Naive thymus-derived CD8-positive, alpha-beta T cell (primary cell): ENCODE results near the gene TMPRSS3. TPM values are rescaled to one million over a fixed set of nuclear protein-coding genes. Genes with fewer than 3 reads are reported as not detected.
A peak's percentile ranks its signal among the peaks of the same experiment; 100 is the strongest.

ENCODE experiments used
- ATAC-seq, 2 donors: fragments of 150-1000 bp; cut with Tn5 transposase in 1 of 2; sonication (Bioruptor Pico), chemical (Tn5 transposase) in 1 of 2; 1 replicate in 1 of 2; 2 replicates in 1 of 2; pipeline ENCODE4 v1.10.0; 2021; ENCODE audit warnings: mild to moderate bottlenecking in 2 of 2, moderate library complexity in 2 of 2
- POLR2A ChIA-PET: fragments of 350-600 bp; sonication (Branson Sonifier 250); formaldehyde crosslinking; loops from one replicate; lab custom pipeline; 2021; ENCODE audit warnings: antibody characterized with exemption; lab: Charles Lee
- DNase-seq, 10 donors: peaks; one replicate each; pipeline versions ENCODE4 v3.0.0 to v3.0.0-alpha.2; 2020 to 2022
- H3K27ac Mint-ChIP-seq, 10 donors: one replicate each; pipeline ENCODE4 v1.8.0; 2020 to 2022; ENCODE audit warnings: mild to moderate bottlenecking in 10 of 10, mixed read lengths in 10 of 10, moderate library complexity in 4 of 10, inconsistent platforms in 1 of 10
- H3K27me3 Mint-ChIP-seq, 5 donors: one replicate each; pipeline ENCODE4 v1.8.0; 2021 to 2022; ENCODE audit warnings: mixed read lengths in 5 of 5
- H3K36me3 Mint-ChIP-seq, 3 donors: one replicate each; pipeline ENCODE4 v1.8.0; 2020 to 2022; ENCODE audit warnings: mixed read lengths in 3 of 3, mild to moderate bottlenecking in 2 of 3, inconsistent platforms in 1 of 3
- H3K4me1 Mint-ChIP-seq, 4 donors: one replicate each; pipeline ENCODE4 v1.8.0; 2021 to 2022; ENCODE audit warnings: mixed read lengths in 4 of 4
- H3K4me3 Mint-ChIP-seq, 10 donors: one replicate each; pipeline ENCODE4 v1.8.0; 2020 to 2022; ENCODE audit warnings: mild to moderate bottlenecking in 10 of 10, mixed read lengths in 10 of 10, moderate library complexity in 6 of 10, inconsistent platforms in 1 of 10
- H3K9me3 Mint-ChIP-seq, 9 donors: one replicate each; pipeline ENCODE4 v1.8.0; 2020 to 2022; ENCODE audit warnings: mixed read lengths in 9 of 9, mild to moderate bottlenecking in 3 of 9, inconsistent platforms in 1 of 9, moderate library complexity in 1 of 9
- polyA plus RNA-seq, 3 donors: library from polyadenylated mRNA; unstranded; fragments of 300-500 nt; fragmentation: Illumina TruSeq; gene quantifications; one replicate each; pipeline ENCODE4 v1.2.3, GENCODE V29; 2021
- total RNA-seq, 8 experiments: library from RNA in 2 of 8; stranded (reverse) in 2 of 8; gene quantifications; one replicate each; pipeline ENCODE4 v1.2.3 and lab custom pipeline; 2021 to 2026

Gene TMPRSS3
- total and polyA plus RNA-seq, 5 experiments from 2014 or later = 0.89 to 2.9 (median 1.8) TPM; not detected in 1

GRCh38 chr21:42348762-42349161 lies 47.1 kb downstream of the TMPRSS3 start:
- no peaks in the 10 kb centered on the region for H3K36me3 Mint-ChIP-seq
- H3K4me3 Mint-ChIP-seq = no peak overlapping the region
- no peak for ATAC-seq
- peaks cover 0 to 4% (median 1%) of the 10 kb centered on the region in 9 donors for H3K9me3 Mint-ChIP-seq
- H3K4me1 Mint-ChIP-seq = peaks cover 0 to 6% (median 0%) of the 10 kb centered on the region in 4 donors
- DNase-seq = peak in 1 of 10 donors; percentile 22
- POLR2A ChIA-PET = interaction anchor here (0.6 kb wide), 1 partner anchor 81 kb away, joined by 3 read pairs; no protein-coding TSS in a partner anchor
- no peaks in the 10 kb centered on the region for H3K27me3 Mint-ChIP-seq
- no peak overlapping the region for H3K27ac Mint-ChIP-seq

GRCh38 chr21:42347601-42348327 lies 48.1 kb downstream of the TMPRSS3 start:
- POLR2A ChIA-PET = no interaction called here
- no peaks in the 10 kb centered on the region for H3K36me3 Mint-ChIP-seq

GRCh38 chr21:42346866-42347600 lies 48.8 kb downstream of the TMPRSS3 start:
- Mint-ChIP-seq H3K4me3 (no peak overlapping the region), H3K9me3 (no peaks in the 10 kb centered on the region), H3K36me3 (no peaks in the 10 kb centered on the region), H3K27ac (no peak overlapping the region), H3K27me3 (no peaks in the 10 kb centered on the region), H3K4me1 (no peaks in the 10 kb centered on the region)
- POLR2A ChIA-PET = no interaction called here
- no peak for DNase-seq
- ATAC-seq = no peak

More at GRCh38 chr21:42347601-42348327, 48.1 kb downstream of the TMPRSS3 start:
- no peaks in the 10 kb centered on the region for H3K9me3 Mint-ChIP-seq
- H3K27me3 Mint-ChIP-seq = no peaks in the 10 kb centered on the region
- no peak overlapping the region for H3K27ac Mint-ChIP-seq
- DNase-seq = peak in 1 of 10 donors; percentile 44
- ATAC-seq = no peak
- peaks cover 0 to 2% (median 0%) of the 10 kb centered on the region in 4 donors for H3K4me1 Mint-ChIP-seq
- no peak overlapping the region for H3K4me3 Mint-ChIP-seq

GRCh38 chr21:42346441-42346840 lies 49.4 kb downstream of the TMPRSS3 start:
- H3K4me3 Mint-ChIP-seq = no peak overlapping the region
- no peak for ATAC-seq
- no peak overlapping the region for H3K27ac Mint-ChIP-seq
- no peak for DNase-seq
- POLR2A ChIA-PET = no interaction called here
- H3K4me1 Mint-ChIP-seq = no peaks in the 10 kb centered on the region
- no peaks in the 10 kb centered on the region for H3K9me3 Mint-ChIP-seq
- H3K36me3 Mint-ChIP-seq = no peaks in the 10 kb centered on the region
- no peaks in the 10 kb centered on the region for H3K27me3 Mint-ChIP-seq

GRCh38 chr21:42344631-42345030 lies 51.2 kb downstream of the TMPRSS3 start:
- Mint-ChIP-seq H3K4me3 (no peak overlapping the region), H3K4me1 (no peaks in the 10 kb centered on the region), H3K27me3 (no peaks in the 10 kb centered on the region), H3K9me3 (no peaks in the 10 kb centered on the region), H3K27ac (no peak overlapping the region), H3K36me3 (no peaks in the 10 kb centered on the region)
- DNase-seq (no peak), ATAC-seq (no peak)
- POLR2A ChIA-PET = no interaction called here

GRCh38 chr21:42343963-42344510 lies 51.8 kb downstream of the TMPRSS3 start:
- Mint-ChIP-seq H3K36me3 (no peaks in the 10 kb centered on the region), H3K27ac (no peak overlapping the region), H3K27me3 (no peaks in the 10 kb centered on the region), H3K9me3 (no peaks in the 10 kb centered on the region), H3K4me1 (no peaks in the 10 kb centered on the region), H3K4me3 (no peak overlapping the region)
- DNase-seq (no peak), ATAC-seq (no peak)
- POLR2A ChIA-PET = interaction anchor here (1.1 kb wide), 1 partner anchor 69 kb away, joined by 3 read pairs; no protein-coding TSS in a partner anchor

- ATAC-seq = no peak
- peak overlapping the region in 1 of 10 donors; percentile 24 for H3K4me3 Mint-ChIP-seq
- POLR2A ChIA-PET = interaction anchor here (1.1 kb wide), 1 partner anchor 70 kb away, joined by 3 read pairs; no protein-coding TSS in a partner anchor
Measured at GRCh38 chr21:42343556-42343955, 52.3 kb downstream of the TMPRSS3 start.

GRCh38 chr21:42343101-42343500 lies 52.8 kb downstream of the TMPRSS3 start:
- no peaks in the 10 kb centered on the region for H3K36me3 Mint-ChIP-seq
- DNase-seq (peak in 1 of 10 donors; percentile 8), ATAC-seq (no peak)
- H3K27ac Mint-ChIP-seq = peak overlapping the region in 2 of 10 donors; percentile 27 to 51
- H3K4me1 Mint-ChIP-seq = peaks cover 0 to 5% (median 2%) of the 10 kb centered on the region in 4 donors
- H3K4me3 Mint-ChIP-seq = no peak overlapping the region
- no peaks in the 10 kb centered on the region for H3K9me3 Mint-ChIP-seq
- no peaks in the 10 kb centered on the region for H3K27me3 Mint-ChIP-seq
- POLR2A ChIA-PET = interaction anchor here (1.1 kb wide), 1 partner anchor 70 kb away, joined by 3 read pairs; no protein-coding TSS in a partner anchor

More at GRCh38 chr21:42343556-42343955, 52.3 kb downstream of the TMPRSS3 start:
- Mint-ChIP-seq H3K9me3 (no peaks in the 10 kb centered on the region), H3K27ac (peak overlapping the region in 1 of 10 donors; percentile 51), H3K4me1 (peaks cover 0 to under 1% (median 0%) of the 10 kb centered on the region in 4 donors), H3K36me3 (no peaks in the 10 kb centered on the region), H3K27me3 (no peaks in the 10 kb centered on the region)
- no peak for DNase-seq

GRCh38 chr21:42341776-42342542 lies 53.9 kb downstream of the TMPRSS3 start:
- POLR2A ChIA-PET = no interaction called here

GRCh38 chr21:42340187-42341050 lies 55.4 kb downstream of the TMPRSS3 start:
- no peaks in the 10 kb centered on the region for H3K36me3 Mint-ChIP-seq
- POLR2A ChIA-PET = interaction anchor here (1.2 kb wide), 1 partner anchor 110 kb away, joined by 10 read pairs; no protein-coding TSS in a partner anchor
- H3K27me3 Mint-ChIP-seq = peaks cover 0 to 6% (median 0%) of the 10 kb centered on the region in 5 donors
- H3K9me3 Mint-ChIP-seq = no peaks in the 10 kb centered on the region
- peak overlapping the region in 1 of 10 donors; percentile 20 for H3K4me3 Mint-ChIP-seq
- DNase-seq (no peak), ATAC-seq (no peak)
- H3K4me1 Mint-ChIP-seq = peaks cover 6 to 12% (median 9%) of the 10 kb centered on the region in 4 donors
- no peak overlapping the region for H3K27ac Mint-ChIP-seq

More at GRCh38 chr21:42341776-42342542, 53.9 kb downstream of the TMPRSS3 start:
- H3K4me3 Mint-ChIP-seq = no peak overlapping the region
- H3K27me3 Mint-ChIP-seq = peaks cover 0 to 6% (median 0%) of the 10 kb centered on the region in 5 donors
- peaks cover 6 to 12% (median 9%) of the 10 kb centered on the region in 4 donors for H3K4me1 Mint-ChIP-seq
- H3K36me3 Mint-ChIP-seq = no peaks in the 10 kb centered on the region
- no peaks in the 10 kb centered on the region for H3K9me3 Mint-ChIP-seq
- no peak for DNase-seq
- no peak for ATAC-seq
- no peak overlapping the region for H3K27ac Mint-ChIP-seq
